ENCODE data around the gene FHL1. TPM values are rescaled to one million over a fixed set of nuclear protein-coding genes. Genes with fewer than 3 reads are reported as not detected.

The FHL1 gene
- total and polyA plus RNA-seq, 2 donors (not counting 3 experiments of a cell fraction or from before 2014, with no cell fraction given) = 50.6 to 59.4 TPM

- Histone ChIP-seq H3K27me3 (ENCODE audit: control insufficient read depth in 2 of 2, insufficient read depth in 2 of 2, low read length in 2 of 2) (no peaks in the 10 kb centered on the region), H3K4me2 (ENCODE audit: insufficient read depth, low read length) (no peak overlapping the region), H3K4me3 (replicated peaks in 1 of 3; ENCODE audit: insufficient read depth in 1 of 3, low read depth in 1 of 3, low read length in 3 of 3) (no peak overlapping the region), H3K27ac (ENCODE audit: insufficient read depth, low read depth, low read length) (no peak overlapping the region), H3K79me2 (ENCODE audit: control insufficient read depth, insufficient read depth, low read length) (no peaks in the 10 kb centered on the region), H3K36me3 (ENCODE audit: control insufficient read depth in 2 of 2, extremely low read depth in 1 of 2, insufficient read depth in 2 of 2, low read length in 2 of 2) (no peaks in the 10 kb centered on the region), H3K9ac (replicated peaks; ENCODE audit: extremely low read depth, insufficient read depth, low read length) (no peak overlapping the region), H4K20me1 (replicated peaks; ENCODE audit: control insufficient read depth, extremely low read depth, insufficient read depth, low read length) (no peaks in the 10 kb centered on the region), H3K4me1 (ENCODE audit: control insufficient read depth, extremely low read depth, insufficient read depth, low read length) (peaks cover 13% of the 10 kb centered on the region), H2AFZ (ENCODE audit: low read depth, low read length) (no peak overlapping the region), H3K9me1 (replicated peaks; ENCODE audit: control insufficient read depth, extremely low read depth, insufficient read depth, low read length) (no peaks in the 10 kb centered on the region), H3K9me3 (replicated peaks; ENCODE audit: control insufficient read depth, insufficient read depth, low read length) (no peaks in the 10 kb centered on the region)
- ChIA-PET POLR2A (no interaction called here), CTCF (interaction anchor here (1.1 to 4.2 kb wide), 6 partner anchors 15 to 175 kb away, joined by 3 to 30 read pairs (median 7); no protein-coding TSS in a partner anchor)
- FAIRE-seq (no peak), DNase-seq (ENCODE audit: low read depth, low spot score) (no peak)
- BruUV-seq (replicated peaks) = no TSS peak
- TF ChIP-seq GATA2 (IDR thresholded peaks at IDR 0.05; ENCODE audit: insufficient read depth, insufficient read length, low read depth, low read length) (no peak), POLR2A (IDR thresholded peaks at IDR 0.05; ENCODE audit: low read depth, low read length) (no peak), JUN (IDR thresholded peaks at IDR 0.05; ENCODE audit: borderline replicate concordance, insufficient read depth, insufficient read length, low read depth) (no peak), MAX (IDR thresholded peaks at IDR 0.05; ENCODE audit: insufficient read depth, insufficient read length) (no peak), FOS (IDR thresholded peaks at IDR 0.05; ENCODE audit: borderline replicate concordance, insufficient read depth, low read length) (no peak), POLR2AphosphoS5 (IDR thresholded peaks at IDR 0.05; ENCODE audit: insufficient read depth, low read depth, low read length) (no peak), MYC (IDR thresholded peaks at IDR 0.05; ENCODE audit: low read depth, low read length) (no peak), EZH2 (IDR thresholded peaks at IDR 0.05; ENCODE audit: borderline replicate concordance, low read depth, low read length, severe bottlenecking) (no peak)
- TF ChIP-seq, protein P1, sequence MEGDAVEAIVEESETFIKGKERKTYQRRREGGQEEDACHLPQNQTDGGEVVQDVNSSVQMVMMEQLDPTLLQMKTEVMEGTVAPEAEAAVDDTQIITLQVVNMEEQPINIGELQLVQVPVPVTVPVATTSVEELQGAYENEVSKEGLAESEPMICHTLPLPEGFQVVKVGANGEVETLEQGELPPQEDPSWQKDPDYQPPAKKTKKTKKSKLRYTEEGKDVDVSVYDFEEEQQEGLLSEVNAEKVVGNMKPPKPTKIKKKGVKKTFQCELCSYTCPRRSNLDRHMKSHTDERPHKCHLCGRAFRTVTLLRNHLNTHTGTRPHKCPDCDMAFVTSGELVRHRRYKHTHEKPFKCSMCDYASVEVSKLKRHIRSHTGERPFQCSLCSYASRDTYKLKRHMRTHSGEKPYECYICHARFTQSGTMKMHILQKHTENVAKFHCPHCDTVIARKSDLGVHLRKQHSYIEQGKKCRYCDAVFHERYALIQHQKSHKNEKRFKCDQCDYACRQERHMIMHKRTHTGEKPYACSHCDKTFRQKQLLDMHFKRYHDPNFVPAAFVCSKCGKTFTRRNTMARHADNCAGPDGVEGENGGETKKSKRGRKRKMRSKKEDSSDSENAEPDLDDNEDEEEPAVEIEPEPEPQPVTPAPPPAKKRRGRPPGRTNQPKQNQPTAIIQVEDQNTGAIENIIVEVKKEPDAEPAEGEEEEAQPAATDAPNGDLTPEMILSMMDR (IDR thresholded peaks at IDR 0.05; ENCODE audit: extremely low read depth in 1 of 2, insufficient read depth in 1 of 2, low read depth in 1 of 2, low read length in 2 of 2) = no peak
- intact Hi-C loops (cut with micrococcal nuclease) (no loop called here), dilution Hi-C loops (cut with MboI; ENCODE audit: extremely low pct_ligation_motif_present, low sequenced_read_pairs) (no loop called here)
Observed at GRCh38 chrX:136203438-136203837, 56.1 kb downstream of the FHL1 start.
